K562 (cell line): Measurements from ENCODE around the gene ASB13. TPM values are rescaled to one million over a fixed set of nuclear protein-coding genes. Genes with fewer than 3 reads are reported as not detected.

Source experiments
- ATAC-seq: fragments of 200-7000 bp; cut with Tn5 transposase; 3 replicates; pipeline ENCODE4 v1.9.1; 2020; ENCODE audit warnings: moderate library complexity
- BruUV-seq: library from RNA; stranded (reverse); fragments of 400-500 nt; replicated peaks from 2 replicates; lab custom pipeline; 2021; lab: Mats Ljungman, UMichigan
- CTCF ChIA-PET: fragments of 300-600 bp; formaldehyde crosslinking; extraction: SDS; loops from one replicate; lab custom pipeline; 2021; ENCODE audit warnings: low intra/inter-chr PET ratio; lab: Yijun Ruan, JAX
- POLR2A ChIA-PET: fragments of 300-600, 350-650 bp; sonication (Branson Sonifier 250); formaldehyde crosslinking; extraction: SDS; loops from one replicate; lab custom pipeline; 2021; ENCODE audit warnings: antibody characterized with exemption, inconsistent platforms; lab: Yijun Ruan, JAX
- DNase-seq, 4 experiments: peaks; one replicate each; pipeline versions ENCODE4 v3.0.0 to v3.0.0-alpha.2; 2011 to 2018; ENCODE audit warnings: low spot score in 3 of 4, mixed read lengths in 3 of 4; ENCODE audit errors: extremely low read depth in 1 of 4
- FAIRE-seq: peaks from 2 replicates; lab custom pipeline; 2011; peaks lifted over from hg19 to GRCh38; lab: Jason Lieb, UNC
- H2AFZ ChIP-seq: 2 replicates; pipeline ENCODE4 v1.6.0; 2011; ENCODE audit warnings: low read depth, low read length, control low read depth, inconsistent platforms
- H3K27ac ChIP-seq: fragments of 200-600 bp; 3 replicates; pipeline ENCODE4 v1.8.0; 2011; ENCODE audit warnings: low read depth, mild to moderate bottlenecking, control low read depth, inconsistent platforms, low read length, moderate library complexity, mixed read lengths; ENCODE audit errors: extremely low read depth
- H3K27me3 ChIP-seq, 2 experiments: fragments of 300-600 bp in 1 of 2; 2 replicates in 1 of 2; 3 replicates in 1 of 2; pipeline versions ENCODE4 v1.6.0 to v1.8.0; 2011; ENCODE audit warnings: inconsistent platforms in 2 of 2, low read length in 2 of 2, mild to moderate bottlenecking in 1 of 2, mixed read lengths in 1 of 2, moderate library complexity in 1 of 2; ENCODE audit not compliant: control insufficient read depth in 2 of 2, insufficient read depth in 2 of 2
- H3K36me3 ChIP-seq: fragments of 300-600 bp; 3 replicates; pipeline ENCODE4 v1.8.0; 2011; ENCODE audit warnings: mild to moderate bottlenecking, low read length, inconsistent platforms; ENCODE audit not compliant: control insufficient read depth, insufficient read depth
- H3K4me1 ChIP-seq, 2 experiments: fragments of 200-600 bp in 1 of 2; replicated peaks in 1 of 2; 2 replicates in 1 of 2; 3 replicates in 1 of 2; pipeline versions ENCODE4 v1.5.1 to v1.8.0; 2011; ENCODE audit warnings: inconsistent platforms in 2 of 2, low read length in 2 of 2, mild to moderate bottlenecking in 1 of 2, mixed read lengths in 1 of 2, moderate library complexity in 1 of 2; ENCODE audit not compliant: control insufficient read depth in 2 of 2, insufficient read depth in 2 of 2
- H3K4me2 ChIP-seq: 2 replicates; pipeline ENCODE4 v1.6.1; 2011; ENCODE audit warnings: low read length, control low read depth, inconsistent platforms, mixed read lengths; ENCODE audit not compliant: insufficient read depth
- H3K4me3 ChIP-seq: fragments of 200-600 bp; sonication (generic), shearing (Covaris generic); 2 replicates; pipeline ENCODE4 v1.5.1; 2016; ENCODE audit warnings: control low read depth, inconsistent platforms
- H3K79me2 ChIP-seq: fragments of 200-600 bp; 3 replicates; pipeline ENCODE4 v1.8.0; 2011; ENCODE audit warnings: low read length, inconsistent platforms; ENCODE audit not compliant: control insufficient read depth, insufficient read depth
- H3K9ac ChIP-seq, 2 experiments: 2 replicates each; pipeline versions ENCODE4 v1.6.0 to v1.6.1; 2011; ENCODE audit warnings: low read depth in 2 of 2, low read length in 2 of 2, control low read depth in 1 of 2, inconsistent platforms in 1 of 2, mild to moderate bottlenecking in 1 of 2, mixed read lengths in 1 of 2; ENCODE audit not compliant: insufficient read depth in 1 of 2
- H3K9me1 ChIP-seq: one replicate; pipeline ENCODE4 v1.6.0; 2011; ENCODE audit warnings: inconsistent platforms, mild to moderate bottlenecking, low read length, moderate library complexity; ENCODE audit not compliant: control insufficient read depth, insufficient read depth
- H3K9me3 ChIP-seq: replicated peaks from 2 replicates; pipeline ENCODE4 v1.5.1; 2011; ENCODE audit warnings: low read depth, low read length, inconsistent platforms; ENCODE audit not compliant: control insufficient read depth, insufficient read depth
- H4K20me1 ChIP-seq: replicated peaks from 2 replicates; pipeline ENCODE4 v1.6.1; 2011; ENCODE audit warnings: low read length, inconsistent platforms, mixed read lengths; ENCODE audit not compliant: control insufficient read depth, insufficient read depth
- C11orf30 ChIP-seq: fragments of 450-650 bp; IDR thresholded peaks from 2 replicates; pipeline ENCODE4 v1.6.1; 2016; ENCODE audit warnings: low read depth, mild to moderate bottlenecking
- SMARCB1 ChIP-seq: IDR thresholded peaks from 2 replicates; pipeline ENCODE4 v1.6.1; 2011; ENCODE audit warnings: improper control_type of control experiment, low read depth; ENCODE audit not compliant: insufficient read length
- ZNF316 ChIP-seq: fragments of 450-650 bp; IDR thresholded peaks from 2 replicates; pipeline ENCODE4 v1.6.1; 2016
- WGBS: fragments of 100-300 bp; shearing (Covaris generic); methylation state at CpG from one replicate; pipeline ENCODE4 v1.1.6; 2016; ENCODE audit warnings: low coverage, mixed read lengths; ENCODE audit not compliant: insufficient coverage; ENCODE audit errors: missing lambda C conversion rate; 5-methylcytosine and 5-hydroxymethylcytosine counted together
- in situ Hi-C: fragments of 300-500 bp; cut with MboI; formaldehyde crosslinking; loops from 4 replicates; pipeline ENCODE4 v1.15.0; 2018; ENCODE audit warnings: inconsistent platforms, mixed read lengths
- intact Hi-C: fragments of 100-400 bp; cut with micrococcal nuclease; formaldehyde crosslinking; loops from 2 replicates; pipeline ENCODE4 v1.14.2; 2022
- polyA plus RNA-seq, 8 experiments: library from polyadenylated mRNA; depleted of rRNA in 4 of 8; stranded (reverse) in 5 of 8; unstranded in 3 of 8; fragments of >200 nt; fragmentation: Nextera tagmentation in 2 of 8; fragmentation: Illumina TruSeq in 1 of 8; extraction: Ambion mirVana in 2 of 8; extraction: Trizol in 1 of 8; gene quantifications; 2 replicates each; pipeline versions ENCODE4 v1.2.1 to v1.2.3, GENCODE V29; 2011 to 2014; ENCODE audit warnings: inconsistent platforms in 1 of 8, missing spikeins in 1 of 8
- total RNA-seq, 7 experiments: library from RNA; depleted of rRNA in 6 of 7; stranded (reverse); fragments of >200 nt in 6 of 7; fragmentation: Illumina TruSeq in 2 of 7; extraction: Trizol in 2 of 7; gene quantifications; 2 replicates each; pipeline versions ENCODE4 v1.2.1 to v1.2.3, GENCODE V29; 2011 to 2021; ENCODE audit warnings: low replicate concordance in 1 of 7
- TF ChIP-seq, protein P1 (sequence below): fragments of 250-450 bp; sonication (Bioruptor Pico); IDR thresholded peaks from 2 replicates; pipeline ENCODE4 v1.8.0; 2022; ENCODE audit warnings: inconsistent platforms, mild to moderate bottlenecking, moderate library complexity, borderline replicate concordance

The ASB13 gene
- total and polyA plus RNA-seq, 9 of the 15 experiments (the other 6 are each of a cell fraction or from before 2014, with no cell fraction given) = 5.2 to 28.8 (median 16.9) TPM

GRCh38 chr10:5670662-5671375, 4.4 kb upstream of the ASB13 start:
- H3K9me1 ChIP-seq = no peaks in the 10 kb centered on the region
- BruUV-seq = no TSS peak
- H3K4me3 ChIP-seq = no peak overlapping the region
- FAIRE-seq = no peak
- intact Hi-C loops = no loop called here
- no peaks in the 10 kb centered on the region for H3K36me3 ChIP-seq
- no peak for DNase-seq
- in situ Hi-C loops = no loop called here
- peaks cover 10% of the 10 kb centered on the region; the same call in 2 of the 3 replicates for H3K79me2 ChIP-seq
- H3K9ac ChIP-seq = no peak overlapping the region
- POLR2A ChIA-PET = interaction anchor here (1.6 kb wide), 1 partner anchor 226 kb away, joined by 4 read pairs; no protein-coding TSS in a partner anchor
- 17% methylated on average over 8 of the region's 8 CpGs for WGBS
- H3K27me3 ChIP-seq = no peaks in the 10 kb centered on the region; a peak in 1 of 5 replicates
- no peak for ATAC-seq
- peaks cover 3% of the 10 kb centered on the region; the same call in 1 of the 2 replicates for H3K9me3 ChIP-seq
- H2AFZ ChIP-seq = no peak overlapping the region
- CTCF ChIA-PET = no interaction called here
- no peaks in the 10 kb centered on the region for H4K20me1 ChIP-seq
- no peak overlapping the region for H3K4me2 ChIP-seq
- no peak overlapping the region for H3K27ac ChIP-seq
- peak; percentile 63 for TF ChIP-seq ZNF316
- TF ChIP-seq, protein P1, sequence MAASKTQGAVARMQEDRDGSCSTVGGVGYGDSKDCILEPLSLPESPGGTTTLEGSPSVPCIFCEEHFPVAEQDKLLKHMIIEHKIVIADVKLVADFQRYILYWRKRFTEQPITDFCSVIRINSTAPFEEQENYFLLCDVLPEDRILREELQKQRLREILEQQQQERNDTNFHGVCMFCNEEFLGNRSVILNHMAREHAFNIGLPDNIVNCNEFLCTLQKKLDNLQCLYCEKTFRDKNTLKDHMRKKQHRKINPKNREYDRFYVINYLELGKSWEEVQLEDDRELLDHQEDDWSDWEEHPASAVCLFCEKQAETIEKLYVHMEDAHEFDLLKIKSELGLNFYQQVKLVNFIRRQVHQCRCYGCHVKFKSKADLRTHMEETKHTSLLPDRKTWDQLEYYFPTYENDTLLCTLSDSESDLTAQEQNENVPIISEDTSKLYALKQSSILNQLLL (CRISPR knock-in tag) = no peak
- no peak for TF ChIP-seq SMARCB1
- TF ChIP-seq C11orf30 = peak; percentile 41; the same call in 1 of the 2 replicates
- H3K4me1 ChIP-seq = peaks cover 5 to 10% of the 10 kb centered on the region in 2 experiments; a peak in 4 of 5 replicates
